ENCODE measurements around the gene LY86. TPM values are rescaled to one million over a fixed set of nuclear protein-coding genes. Genes with fewer than 3 reads are reported as not detected.
A peak's percentile ranks its signal among the peaks of the same experiment; 100 is the strongest.

Gene LY86
- total RNA-seq, 1 donor from 2014 or later = not detected

- DNase-seq (ENCODE audit: low read depth) = peak; percentile 87
- TF ChIP-seq CTCF (IDR thresholded peaks at IDR 0.05; ENCODE audit: insufficient read depth, low read length, severe bottlenecking) = no peak
- H3K36me3 ChIP-seq (ENCODE audit: control insufficient read depth, insufficient read depth, low read length) = no peaks in the 10 kb centered on the region
- H3K27me3 ChIP-seq (ENCODE audit: control insufficient read depth, insufficient read depth, low read length) = no peaks in the 10 kb centered on the region
- no peak for FAIRE-seq
- no peak overlapping the region for H3K4me3 ChIP-seq (ENCODE audit: low read depth, low read length)
Observed at GRCh38 chr6:6557886-6558285, 30.6 kb upstream of the LY86 start.

- no peaks in the 10 kb centered on the region for H3K27me3 ChIP-seq (ENCODE audit: control insufficient read depth, insufficient read depth, low read length)
- FAIRE-seq = no peak
- no peak overlapping the region for H3K4me3 ChIP-seq (ENCODE audit: low read depth, low read length)
- no peaks in the 10 kb centered on the region for H3K36me3 ChIP-seq (ENCODE audit: control insufficient read depth, insufficient read depth, low read length)
- TF ChIP-seq CTCF (IDR thresholded peaks at IDR 0.05; ENCODE audit: insufficient read depth, low read length, severe bottlenecking) = no peak
- peak; percentile 74 for DNase-seq (ENCODE audit: low read depth)
Observed at GRCh38 chr6:6559994-6560570, 28.4 kb upstream of the LY86 start.

GRCh38 chr6:6560909-6561308 lies 27.6 kb upstream of the LY86 start:
- no peak for TF ChIP-seq CTCF (IDR thresholded peaks at IDR 0.05; ENCODE audit: insufficient read depth, low read length, severe bottlenecking)
- DNase-seq (ENCODE audit: low read depth) (no peak), FAIRE-seq (no peak)
- H3K36me3 ChIP-seq (ENCODE audit: control insufficient read depth, insufficient read depth, low read length) = no peaks in the 10 kb centered on the region
- no peaks in the 10 kb centered on the region for H3K27me3 ChIP-seq (ENCODE audit: control insufficient read depth, insufficient read depth, low read length)
- no peak overlapping the region for H3K4me3 ChIP-seq (ENCODE audit: low read depth, low read length)

GRCh38 chr6:6564154-6564553 lies 24.4 kb upstream of the LY86 start:
- FAIRE-seq (no peak), DNase-seq (ENCODE audit: low read depth) (no peak)
- no peak for TF ChIP-seq CTCF (IDR thresholded peaks at IDR 0.05; ENCODE audit: insufficient read depth, low read length, severe bottlenecking)
- no peaks in the 10 kb centered on the region for H3K36me3 ChIP-seq (ENCODE audit: control insufficient read depth, insufficient read depth, low read length)
- no peaks in the 10 kb centered on the region for H3K27me3 ChIP-seq (ENCODE audit: control insufficient read depth, insufficient read depth, low read length)
- H3K4me3 ChIP-seq (ENCODE audit: low read depth, low read length) = no peak overlapping the region

- Histone ChIP-seq H3K4me3 (ENCODE audit: low read depth, low read length) (no peak overlapping the region), H3K27me3 (ENCODE audit: control insufficient read depth, insufficient read depth, low read length) (no peaks in the 10 kb centered on the region), H3K36me3 (ENCODE audit: control insufficient read depth, insufficient read depth, low read length) (no peaks in the 10 kb centered on the region)
- no peak for DNase-seq (ENCODE audit: low read depth)
- FAIRE-seq = no peak
- TF ChIP-seq CTCF (IDR thresholded peaks at IDR 0.05; ENCODE audit: insufficient read depth, low read length, severe bottlenecking) = no peak
Observed at GRCh38 chr6:6565069-6565468, 23.5 kb upstream of the LY86 start.

GRCh38 chr6:6565488-6565887 lies 23.0 kb upstream of the LY86 start:
- no peak for TF ChIP-seq CTCF (IDR thresholded peaks at IDR 0.05; ENCODE audit: insufficient read depth, low read length, severe bottlenecking)
- no peaks in the 10 kb centered on the region for H3K36me3 ChIP-seq (ENCODE audit: control insufficient read depth, insufficient read depth, low read length)
- no peak for DNase-seq (ENCODE audit: low read depth)
- no peak overlapping the region for H3K4me3 ChIP-seq (ENCODE audit: low read depth, low read length)
- no peak for FAIRE-seq
- H3K27me3 ChIP-seq (ENCODE audit: control insufficient read depth, insufficient read depth, low read length) = no peaks in the 10 kb centered on the region
